Lower lobe of right lung (tissue), 2 donors: ENCODE measurements around the gene PAN3. TPM values are rescaled to one million over a fixed set of nuclear protein-coding genes. Genes with fewer than 3 reads are reported as not detected.
"Not testable (repeated sequence)": the region's sequence is repeated elsewhere in the genome, so short reads cannot be mapped to it uniquely, and the experiment has no call there.

Experiments used
- ATAC-seq, 2 donors: fragments of 200-7000 bp; cut with Tn5 transposase; one replicate each; pipeline ENCODE4 v1.9.1; 2020 to 2022; ENCODE audit warnings: mild to moderate bottlenecking in 2 of 2, moderate library complexity in 2 of 2
- DNase-seq: peaks from one replicate; pipeline ENCODE4 v3.0.0-alpha.2; 2020
- H3K27ac ChIP-seq: fragments of 200-600 bp; one replicate; pipeline ENCODE4 v1.8.0; 2022
- H3K27me3 ChIP-seq: fragments of 200-600 bp; one replicate; pipeline ENCODE4 v1.8.0; 2022; ENCODE audit warnings: low read depth
- H3K36me3 ChIP-seq: fragments of 200-600 bp; one replicate; pipeline ENCODE4 v1.8.0; 2022; ENCODE audit warnings: mild to moderate bottlenecking
- H3K4me1 ChIP-seq: fragments of 200-600 bp; one replicate; pipeline ENCODE4 v1.8.0; 2022
- H3K4me3 ChIP-seq: fragments of 200-600 bp; one replicate; pipeline ENCODE4 v1.8.0; 2022; ENCODE audit warnings: mild to moderate bottlenecking
- H3K9me3 ChIP-seq: fragments of 200-600 bp; one replicate; pipeline ENCODE4 v1.8.0; 2022
- intact Hi-C: fragments of 100-400 bp; cut with DNase I; formaldehyde crosslinking; loops from one replicate; pipeline ENCODE4 v1.11.0; 2022
- total RNA-seq: library from RNA; stranded (reverse); fragmentation: NEBNext Ultra II Directional; extraction: Animal tissue kit (Norgen Biotek cat#: 25700); gene quantifications from one replicate; pipeline ENCODE4 v1.2.1, GENCODE V29; 2021
- TF ChIP-seq, protein P1 (sequence below): fragments of 200-600 bp; IDR thresholded peaks from one replicate; pipeline ENCODE4 v1.8.0; 2022; ENCODE audit warnings: antibody characterized with exemption, mild to moderate bottlenecking
- donor health status: DM: no; HTN: yes; CAD: no; lungs with severe emphysema.

PAN3 gene
- total RNA-seq, 1 donor from 2014 or later, result 36.2 TPM

GRCh38 chr13:28137596-28137995 lies 749 bp upstream of the PAN3 start:
- no peaks in the 10 kb centered on the region for H3K36me3 ChIP-seq
- peak overlapping the region; percentile 98 for H3K27ac ChIP-seq
- H3K4me3 ChIP-seq, result peak overlapping the region; percentile 98
- ATAC-seq (no peak), DNase-seq (no peak)
- no peaks in the 10 kb centered on the region for H3K27me3 ChIP-seq
- peaks cover 38% of the 10 kb centered on the region for H3K4me1 ChIP-seq
- intact Hi-C loops, result no loop called here
- TF ChIP-seq, protein P1, sequence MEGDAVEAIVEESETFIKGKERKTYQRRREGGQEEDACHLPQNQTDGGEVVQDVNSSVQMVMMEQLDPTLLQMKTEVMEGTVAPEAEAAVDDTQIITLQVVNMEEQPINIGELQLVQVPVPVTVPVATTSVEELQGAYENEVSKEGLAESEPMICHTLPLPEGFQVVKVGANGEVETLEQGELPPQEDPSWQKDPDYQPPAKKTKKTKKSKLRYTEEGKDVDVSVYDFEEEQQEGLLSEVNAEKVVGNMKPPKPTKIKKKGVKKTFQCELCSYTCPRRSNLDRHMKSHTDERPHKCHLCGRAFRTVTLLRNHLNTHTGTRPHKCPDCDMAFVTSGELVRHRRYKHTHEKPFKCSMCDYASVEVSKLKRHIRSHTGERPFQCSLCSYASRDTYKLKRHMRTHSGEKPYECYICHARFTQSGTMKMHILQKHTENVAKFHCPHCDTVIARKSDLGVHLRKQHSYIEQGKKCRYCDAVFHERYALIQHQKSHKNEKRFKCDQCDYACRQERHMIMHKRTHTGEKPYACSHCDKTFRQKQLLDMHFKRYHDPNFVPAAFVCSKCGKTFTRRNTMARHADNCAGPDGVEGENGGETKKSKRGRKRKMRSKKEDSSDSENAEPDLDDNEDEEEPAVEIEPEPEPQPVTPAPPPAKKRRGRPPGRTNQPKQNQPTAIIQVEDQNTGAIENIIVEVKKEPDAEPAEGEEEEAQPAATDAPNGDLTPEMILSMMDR, result no peak
- H3K9me3 ChIP-seq, result no peaks in the 10 kb centered on the region

- TF ChIP-seq, protein P1, result no peak
- H3K27ac ChIP-seq, result peak overlapping the region; percentile 98
- no peaks in the 10 kb centered on the region for H3K27me3 ChIP-seq
- ATAC-seq (peak; percentile 87 to 90), DNase-seq (peak; percentile 92)
- no peaks in the 10 kb centered on the region for H3K9me3 ChIP-seq
- intact Hi-C loops, result no loop called here
- H3K4me3 ChIP-seq, result peak overlapping the region; percentile 98
- H3K36me3 ChIP-seq, result no peaks in the 10 kb centered on the region
- peaks cover 40% of the 10 kb centered on the region for H3K4me1 ChIP-seq
These were observed 568 bp downstream of the PAN3 start for GRCh38 chr13:28138756-28139470.

DNA sequence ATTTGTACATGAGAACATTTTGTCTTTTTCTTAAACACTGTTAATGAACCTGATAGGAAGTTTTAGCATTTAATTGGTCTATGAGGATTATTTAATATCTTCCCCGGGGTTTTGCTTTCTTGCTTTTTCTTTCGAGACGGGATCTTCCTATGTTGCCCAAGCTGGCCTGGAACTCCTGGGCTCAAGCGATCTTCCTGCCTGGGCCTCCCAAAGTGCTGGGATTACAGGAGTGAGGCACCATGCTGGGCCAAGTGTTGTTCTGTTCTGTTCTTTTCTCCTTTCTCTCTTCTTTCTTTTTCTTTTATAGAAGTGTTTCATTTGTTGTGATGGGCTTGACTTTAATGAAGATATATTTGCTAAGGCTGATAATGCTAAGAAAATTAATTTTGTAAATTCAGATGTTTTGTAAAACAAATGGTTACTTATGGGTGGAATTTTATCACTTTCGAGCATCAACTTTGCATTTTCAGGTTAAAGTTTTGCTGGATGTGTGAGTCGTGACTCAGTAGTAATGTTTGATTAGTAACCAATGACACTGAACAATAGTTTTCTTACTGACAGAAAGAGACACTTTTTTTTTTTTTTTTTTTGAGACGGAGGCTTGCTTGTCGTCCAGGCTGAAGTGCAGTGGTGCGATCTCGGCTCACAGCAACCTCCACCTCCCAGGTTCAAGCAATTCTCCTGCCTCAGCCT lies 2.2 kb downstream of the PAN3 start:
- peak overlapping the region; percentile 59 for H3K27ac ChIP-seq
- H3K36me3 ChIP-seq, result no peaks in the 10 kb centered on the region
- ATAC-seq (no peak), DNase-seq (no peak)
- H3K27me3 ChIP-seq, result no peaks in the 10 kb centered on the region
- H3K4me3 ChIP-seq, result peak overlapping the region; percentile 98
- H3K4me1 ChIP-seq, result peaks cover 40% of the 10 kb centered on the region
- TF ChIP-seq, protein P1, result no peak
- intact Hi-C loops, result no loop called here
- H3K9me3 ChIP-seq, result no peaks in the 10 kb centered on the region

- H3K27ac ChIP-seq, intact Hi-C loops, H3K9me3 ChIP-seq, H3K4me3 ChIP-seq, H3K27me3 ChIP-seq, H3K36me3 ChIP-seq, ATAC-seq, DNase-seq: not testable (repeated sequence)
- H3K4me1 ChIP-seq, result peaks cover 40% of the 10 kb centered on the region
These were observed 3.2 kb downstream of the PAN3 start for GRCh38 chr13:28141542-28141941.

GRCh38 chr13:28145049-28145448 lies 6.7 kb downstream of the PAN3 start:
- Histone ChIP-seq H3K4me3 (no peak overlapping the region), H3K9me3 (no peaks in the 10 kb centered on the region), H3K4me1 (peaks cover 47% of the 10 kb centered on the region), H3K27me3 (no peaks in the 10 kb centered on the region), H3K27ac (no peak overlapping the region), H3K36me3 (no peaks in the 10 kb centered on the region)
- DNase-seq (no peak), ATAC-seq (no peak)
- TF ChIP-seq, protein P1, result no peak
- intact Hi-C loops, result no loop called here

DNA sequence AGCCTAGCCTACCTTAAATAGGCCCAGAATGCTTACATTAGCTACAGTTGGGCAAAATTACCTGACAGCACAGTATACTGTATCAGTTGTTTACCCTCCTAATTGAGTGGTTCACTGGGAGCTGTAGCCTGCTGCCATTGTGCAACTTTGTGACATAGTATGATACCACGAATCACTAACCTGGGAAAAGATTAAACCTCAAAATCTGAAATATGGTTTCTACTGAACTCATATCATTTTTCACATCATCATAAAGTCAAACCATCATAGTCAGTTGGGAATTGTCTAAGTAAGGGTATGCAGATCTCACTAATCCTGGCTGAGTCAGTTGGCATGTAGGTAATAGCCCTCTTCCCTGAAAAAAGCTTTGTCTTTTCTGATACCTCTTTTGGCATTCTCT lies 9.2 kb downstream of the PAN3 start:
- Histone ChIP-seq H3K27me3 (no peaks in the 10 kb centered on the region), H3K36me3 (no peaks in the 10 kb centered on the region), H3K4me3 (no peak overlapping the region), H3K4me1 (peaks cover 23% of the 10 kb centered on the region), H3K27ac (no peak overlapping the region), H3K9me3 (no peaks in the 10 kb centered on the region)
- TF ChIP-seq, protein P1, result no peak
- intact Hi-C loops, result no loop called here
- peak in 1 of 2 donors; percentile 53 for ATAC-seq
- DNase-seq, result no peak
